IPS-NIHi7 (cell line): ENCODE results near the gene FHOD1.

Source experiments
- DNase-seq: peaks from one replicate; pipeline ENCODE4 v3.0.0; 2012; ENCODE audit warnings: mixed read lengths; ENCODE audit errors: extremely low spot score

Gene FHOD1

GRCh38 chr16:67191411-67191994, 55.8 kb downstream of the FHOD1 start:
- no peak for DNase-seq

DNA sequence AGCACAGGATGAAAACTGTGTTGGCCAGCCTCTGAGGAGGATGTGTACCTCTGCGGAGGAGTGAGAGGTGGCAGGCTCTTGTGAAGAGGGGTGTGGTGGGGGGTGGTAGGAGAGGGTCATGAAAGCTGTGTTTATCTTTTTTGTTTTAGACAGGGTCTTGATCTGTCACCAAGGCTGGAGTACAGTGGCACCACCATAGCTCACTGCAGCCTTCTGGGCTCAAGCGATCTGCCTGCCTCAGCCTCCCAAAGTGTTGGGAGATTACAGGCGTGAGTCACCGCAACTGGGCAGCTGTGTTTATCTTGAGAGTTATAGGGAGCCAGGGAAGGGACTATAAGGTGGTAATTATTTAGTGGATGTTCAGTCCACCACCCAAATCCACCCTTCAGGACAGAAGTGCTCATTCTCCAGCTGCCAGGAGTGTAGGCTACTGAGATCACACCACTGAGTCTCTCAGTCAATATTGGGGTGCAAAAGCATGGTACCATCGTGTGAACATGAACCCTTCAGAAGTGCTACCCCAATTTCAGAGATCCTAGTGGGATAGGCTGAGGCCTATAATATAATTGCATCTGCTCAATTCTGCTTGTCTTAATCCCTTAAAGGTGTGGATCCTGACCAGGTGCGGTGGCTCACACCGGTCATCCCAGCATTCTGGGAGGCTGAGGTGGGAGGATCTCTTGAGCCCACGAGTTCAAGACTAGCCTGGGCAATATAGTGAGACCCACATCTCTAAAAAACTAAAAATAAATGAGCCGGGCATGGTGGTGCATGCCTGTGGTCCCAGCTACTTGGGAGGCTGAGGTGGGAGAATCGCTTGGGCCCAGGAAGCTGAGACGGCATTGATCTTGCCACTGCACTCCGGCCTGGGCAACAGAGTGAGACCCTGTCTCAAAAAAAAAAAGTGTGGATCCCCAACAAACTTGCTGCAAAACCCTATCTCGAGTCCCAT, 56.6 kb downstream of the FHOD1 start:
- DNase-seq = no peak

DNA sequence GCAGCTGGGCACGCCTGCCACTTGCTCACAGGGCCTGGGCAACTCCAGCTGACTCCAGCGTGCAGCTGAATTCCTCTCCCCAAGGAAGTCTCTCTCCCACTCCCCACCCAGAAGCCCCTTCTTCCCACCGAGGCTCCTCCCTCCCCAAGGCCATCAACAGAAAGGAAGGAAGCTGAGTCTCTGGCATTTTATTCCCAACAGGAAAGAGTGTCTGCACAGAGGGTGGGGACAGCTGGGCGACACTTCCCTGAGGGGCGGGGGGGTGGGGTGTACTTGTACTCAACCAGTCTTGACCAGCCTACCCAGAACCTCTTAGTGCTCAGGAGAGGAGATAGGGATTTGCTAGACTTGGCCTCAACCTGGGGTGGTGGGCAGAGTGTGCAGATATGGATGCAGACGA, 57.2 kb downstream of the FHOD1 start, which contains the start of gene EXOC3L1:
Gene EXOC3L1, minus strand, starts transcription at position 96 of the 400 bp plus-strand sequence. CDS start 460 bp downstream, outside the sequence.
- no peak for DNase-seq

- no peak for DNase-seq
Measured at GRCh38 chr16:67188798-67189197, 58.5 kb downstream of the FHOD1 start.

DNA sequence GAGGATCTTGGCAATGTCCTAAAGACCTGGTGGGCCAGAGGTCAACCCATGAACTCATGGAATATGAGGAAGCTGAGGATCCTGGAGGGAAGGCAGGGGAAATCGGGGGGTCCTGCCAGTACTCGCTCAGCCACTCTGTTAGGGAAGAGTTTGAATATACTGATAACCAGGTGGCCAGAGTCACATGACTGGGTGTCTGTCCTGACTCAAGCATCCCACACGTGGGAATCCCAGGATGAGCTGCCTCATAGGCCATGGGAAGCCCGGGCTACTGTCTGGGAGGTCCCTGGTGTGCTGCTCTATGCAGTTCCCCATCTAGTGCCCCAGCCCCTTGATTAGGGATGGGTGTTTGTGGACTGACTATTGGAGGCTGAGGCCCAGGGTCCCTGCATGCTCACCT, 59.0 kb downstream of the FHOD1 start:
- DNase-seq = no peak

DNA sequence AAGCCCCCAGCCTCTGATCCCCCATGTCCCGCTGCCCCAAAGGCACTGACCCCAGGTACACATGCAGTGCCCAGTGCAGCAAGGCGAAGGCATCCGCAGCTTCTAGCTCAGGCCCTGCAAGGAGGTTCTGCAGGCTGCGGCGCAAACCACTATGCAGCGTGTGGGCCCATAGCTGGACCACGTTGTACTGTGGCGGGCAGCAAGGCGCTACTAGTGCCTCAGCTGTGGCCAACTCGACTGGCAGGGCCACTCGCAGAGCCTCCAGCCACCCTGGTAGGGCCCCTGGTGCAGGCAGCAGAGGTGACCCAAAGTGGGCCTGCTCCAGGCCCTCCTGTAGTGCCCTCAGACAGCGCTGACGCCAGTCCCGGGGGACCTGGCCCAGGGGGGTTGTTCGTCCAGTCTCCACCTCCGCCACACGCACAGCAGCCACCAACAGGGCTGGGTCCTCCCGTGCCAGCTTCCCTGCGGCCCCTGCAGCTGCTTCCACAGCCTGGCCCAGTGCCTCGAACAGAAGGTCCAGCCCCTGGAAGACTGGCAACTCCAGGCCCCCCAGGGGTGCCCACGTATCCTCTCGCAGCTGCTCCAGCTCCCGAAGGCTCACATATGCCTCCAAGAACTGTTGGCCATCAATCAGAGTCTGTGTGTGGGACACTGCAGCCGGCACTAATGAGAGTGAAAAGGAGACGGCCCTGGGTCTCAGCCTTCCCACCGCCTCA, 59.9 kb downstream of the FHOD1 start:
- DNase-seq = no peak

DNA sequence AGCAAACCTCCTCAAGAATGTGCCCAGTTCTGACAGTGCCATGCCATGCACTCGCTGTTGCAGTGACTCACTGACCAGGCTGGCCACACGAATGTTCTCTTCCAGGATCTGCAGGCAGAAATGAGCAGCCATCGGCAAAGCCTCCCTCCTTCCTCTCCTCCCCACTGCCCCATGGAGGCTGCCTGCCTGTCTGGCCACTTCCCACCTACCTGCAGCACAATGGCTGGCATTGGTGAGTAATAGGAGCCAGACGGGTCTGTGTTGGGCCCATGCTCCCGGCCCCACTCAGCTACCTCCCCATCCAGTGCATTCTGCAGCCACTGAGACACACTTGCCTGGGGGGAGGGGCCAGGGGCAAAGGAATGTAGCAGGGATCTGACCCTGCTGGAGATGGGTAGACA, 60.7 kb downstream of the FHOD1 start:
- DNase-seq = no peak

- no peak for DNase-seq
Measured at GRCh38 chr16:67185651-67186134, 61.6 kb downstream of the FHOD1 start.

DNA sequence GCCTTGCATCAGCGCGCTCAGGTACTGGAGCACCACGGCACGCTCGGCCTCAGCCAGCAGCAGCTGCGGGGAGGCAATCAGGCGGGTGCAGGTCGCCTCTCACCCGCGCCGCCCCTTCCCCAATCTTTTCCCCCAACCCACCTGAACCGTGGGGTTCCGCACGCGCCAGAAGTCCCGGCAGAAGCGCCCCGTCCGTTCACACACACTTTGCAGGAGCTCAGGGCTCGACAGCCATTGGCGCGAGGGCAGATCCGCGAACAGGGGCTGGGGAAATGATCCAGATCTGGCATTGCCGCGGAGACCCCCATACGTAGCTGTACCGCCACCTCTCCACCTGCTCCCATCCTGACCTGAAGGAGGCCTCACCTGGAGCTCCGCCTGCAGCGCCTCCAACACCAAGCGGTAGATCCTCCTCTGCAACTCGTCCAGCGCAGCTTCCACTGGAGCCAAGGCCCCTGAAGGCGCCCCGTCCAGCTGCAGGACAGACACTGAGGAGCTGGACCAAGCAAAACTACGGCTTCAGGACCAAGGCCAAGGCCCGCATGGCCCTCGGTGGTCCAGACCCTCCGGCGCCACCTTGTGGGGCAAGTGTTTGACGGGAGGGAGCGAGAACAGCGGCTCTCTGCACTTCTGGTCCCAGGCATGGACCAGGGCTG, 62.2 kb downstream of the FHOD1 start:
- peak; percentile 79 for DNase-seq

- DNase-seq = no peak
Measured at GRCh38 chr16:67184453-67184994, 62.8 kb downstream of the FHOD1 start.

DNA sequence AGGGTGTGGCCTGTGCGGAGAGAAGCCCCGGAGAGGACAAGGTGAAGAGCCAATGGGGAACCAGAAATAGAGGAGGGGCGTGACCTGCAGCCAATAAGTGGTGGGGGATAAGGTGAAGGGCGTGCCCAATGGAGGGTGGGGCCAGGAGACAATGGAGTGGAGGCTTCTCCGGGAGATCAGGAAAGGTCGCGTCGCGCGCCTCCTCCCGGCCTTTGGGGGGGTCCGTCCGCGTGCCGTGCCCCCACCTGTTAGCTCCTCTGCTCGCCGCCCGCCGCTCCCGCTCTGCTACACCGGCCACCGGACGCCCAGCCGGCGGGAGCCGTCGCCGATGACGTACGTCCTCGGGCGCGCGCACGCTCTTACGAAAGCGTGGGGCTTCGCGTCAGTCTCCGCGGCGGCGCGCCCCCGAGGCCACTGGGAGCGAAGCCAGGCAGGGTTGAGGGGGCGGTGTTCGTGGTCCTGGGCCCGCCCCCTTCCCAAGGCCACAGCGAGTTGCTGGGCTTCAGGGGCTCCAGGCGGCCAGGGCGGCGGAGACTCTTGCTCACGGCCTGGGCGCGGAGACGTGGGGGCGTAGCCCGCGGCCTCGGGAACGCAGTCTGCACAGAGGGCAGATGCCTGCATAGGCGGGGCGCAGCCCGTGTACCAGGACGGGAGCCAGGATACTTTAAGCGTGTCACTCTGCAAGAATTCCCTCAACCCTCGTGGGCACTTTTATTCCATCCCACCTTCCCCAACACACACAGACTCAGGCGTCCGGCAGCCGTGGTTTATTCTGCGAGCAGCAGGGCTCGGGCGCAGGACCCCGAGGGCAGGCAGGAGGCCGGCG, 63.4 kb downstream of the FHOD1 start, which contains the start of gene MATCAP1:
Gene MATCAP1, minus strand, starts transcription at position 337 of the 826 bp plus-strand sequence. CDS start 3,353 bp downstream, outside the sequence.
- peak; percentile 98 for DNase-seq

- no peak for DNase-seq
Measured at GRCh38 chr16:67183284-67183626, 64.0 kb downstream of the FHOD1 start.

DNA sequence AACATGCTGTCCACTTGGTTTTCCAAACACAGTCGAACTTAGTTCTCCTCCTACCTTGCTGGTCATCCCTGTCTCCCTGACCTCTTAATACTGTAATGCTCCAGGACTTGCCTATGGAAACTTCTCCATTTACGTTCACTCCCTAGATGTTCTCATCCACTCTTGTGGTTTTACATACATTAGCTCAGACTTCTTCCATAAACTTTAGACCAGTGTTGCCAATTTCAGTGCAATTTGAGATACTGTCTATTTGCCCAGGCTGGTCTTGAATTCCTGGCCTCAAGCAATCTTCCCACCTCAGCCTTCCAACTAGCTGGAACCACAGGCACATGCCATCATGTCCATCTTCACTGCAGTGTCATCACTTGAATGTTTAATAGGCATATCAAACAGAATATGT, 65.0 kb downstream of the FHOD1 start:
- no peak for DNase-seq

DNA sequence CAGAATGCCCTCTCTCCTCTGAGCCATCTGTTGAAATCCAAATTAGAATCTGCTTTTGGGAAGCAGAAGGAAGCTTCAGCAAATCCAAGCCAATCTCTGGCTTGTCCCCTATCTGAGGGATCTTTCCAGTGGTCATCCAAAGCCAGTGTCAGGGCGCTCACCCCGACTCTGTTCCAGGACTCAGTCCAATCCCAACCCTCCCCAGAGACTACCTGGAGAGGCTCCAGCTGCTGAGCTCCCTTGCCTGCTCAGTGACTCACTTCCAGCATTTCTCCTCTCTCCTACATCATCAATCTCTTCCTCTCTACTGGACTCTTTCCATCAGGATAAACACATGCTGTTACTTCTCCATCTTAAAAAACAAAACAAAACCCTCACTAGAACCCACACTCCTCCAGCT, 65.9 kb downstream of the FHOD1 start:
- no peak for DNase-seq

GRCh38 chr16:67180166-67180565, 67.1 kb downstream of the FHOD1 start:
- no peak for DNase-seq

GRCh38 chr16:67179421-67180080, 67.7 kb downstream of the FHOD1 start:
- no peak for DNase-seq
